Upper lobe of left lung (tissue), 4 donors: ENCODE measurements around the gene PCCA.

Source experiments
- EP300 ChIP-seq, 4 donors: sonication (generic); formaldehyde crosslinking; IDR thresholded peaks; one replicate each; pipeline ENCODE4 v1.5.1; 2017; ENCODE audit warnings: antibody characterized with exemption in 4 of 4, control low read depth in 2 of 4
- POLR2A ChIP-seq, 4 donors: fragments of 450-650 bp; IDR thresholded peaks; one replicate each; pipeline ENCODE4 v1.5.1; 2016 to 2017; ENCODE audit warnings: antibody characterized with exemption in 4 of 4, mild to moderate bottlenecking in 2 of 4
- TF ChIP-seq, protein P1 (sequence below), 6 experiments: fragments of 450-650 bp in 4 of 6; fragments of 200-600 bp in 2 of 6; sonication (generic) in 2 of 6; IDR thresholded peaks; one replicate each; pipeline ENCODE4 v1.5.1; 2016 to 2019; ENCODE audit warnings: antibody characterized with exemption in 6 of 6

DNA sequence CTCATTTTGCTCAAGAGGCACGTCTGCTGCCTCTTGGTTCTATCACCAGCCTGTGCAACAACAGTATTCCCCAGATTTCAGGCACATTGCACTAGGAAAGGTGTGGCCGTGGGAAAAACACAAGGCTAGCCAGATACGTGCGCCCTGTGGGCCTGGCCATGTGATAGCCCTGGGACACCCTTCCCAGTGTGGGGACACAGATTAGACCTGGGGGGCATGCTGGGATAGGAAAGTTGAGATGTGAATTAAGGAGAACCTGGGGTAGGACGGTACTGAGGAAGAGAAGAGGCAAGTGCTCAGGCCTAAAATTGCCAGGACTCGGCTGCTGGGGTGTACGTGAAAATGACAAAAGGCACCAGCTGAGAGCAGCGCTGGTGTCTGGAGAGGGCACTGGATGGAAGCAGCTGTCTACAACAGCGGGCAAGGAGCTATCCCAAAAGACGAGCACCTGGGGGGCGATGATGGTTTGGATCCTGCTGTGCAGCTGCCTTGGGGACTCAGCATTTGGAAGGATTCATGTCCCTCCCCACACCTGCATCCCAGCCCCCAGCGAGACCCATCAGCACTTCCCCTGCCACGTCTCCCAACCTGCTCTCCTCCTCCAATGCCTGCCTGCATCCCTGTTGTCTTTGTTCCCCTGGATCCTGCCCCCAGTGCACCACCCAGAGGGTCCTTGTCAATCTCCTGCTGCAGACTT is 445.4 kb downstream of the PCCA start:
- TF ChIP-seq, protein P1, sequence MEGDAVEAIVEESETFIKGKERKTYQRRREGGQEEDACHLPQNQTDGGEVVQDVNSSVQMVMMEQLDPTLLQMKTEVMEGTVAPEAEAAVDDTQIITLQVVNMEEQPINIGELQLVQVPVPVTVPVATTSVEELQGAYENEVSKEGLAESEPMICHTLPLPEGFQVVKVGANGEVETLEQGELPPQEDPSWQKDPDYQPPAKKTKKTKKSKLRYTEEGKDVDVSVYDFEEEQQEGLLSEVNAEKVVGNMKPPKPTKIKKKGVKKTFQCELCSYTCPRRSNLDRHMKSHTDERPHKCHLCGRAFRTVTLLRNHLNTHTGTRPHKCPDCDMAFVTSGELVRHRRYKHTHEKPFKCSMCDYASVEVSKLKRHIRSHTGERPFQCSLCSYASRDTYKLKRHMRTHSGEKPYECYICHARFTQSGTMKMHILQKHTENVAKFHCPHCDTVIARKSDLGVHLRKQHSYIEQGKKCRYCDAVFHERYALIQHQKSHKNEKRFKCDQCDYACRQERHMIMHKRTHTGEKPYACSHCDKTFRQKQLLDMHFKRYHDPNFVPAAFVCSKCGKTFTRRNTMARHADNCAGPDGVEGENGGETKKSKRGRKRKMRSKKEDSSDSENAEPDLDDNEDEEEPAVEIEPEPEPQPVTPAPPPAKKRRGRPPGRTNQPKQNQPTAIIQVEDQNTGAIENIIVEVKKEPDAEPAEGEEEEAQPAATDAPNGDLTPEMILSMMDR (IDR thresholded peaks at IDR 0.05): no peak
- TF ChIP-seq EP300 (IDR thresholded peaks at IDR 0.05) (no peak), POLR2A (IDR thresholded peaks at IDR 0.05) (no peak)
